Fibroblast of skin of right biceps (primary cell): ENCODE measurements around the gene FMO5.
"Not testable (repeated sequence)": the region's sequence is repeated elsewhere in the genome, so short reads cannot be mapped to it uniquely, and the experiment has no call there.

Experiments
- DNase-seq: peaks from one replicate; pipeline ENCODE4 v3.0.0-alpha.2; 2013

The FMO5 gene

DNA sequence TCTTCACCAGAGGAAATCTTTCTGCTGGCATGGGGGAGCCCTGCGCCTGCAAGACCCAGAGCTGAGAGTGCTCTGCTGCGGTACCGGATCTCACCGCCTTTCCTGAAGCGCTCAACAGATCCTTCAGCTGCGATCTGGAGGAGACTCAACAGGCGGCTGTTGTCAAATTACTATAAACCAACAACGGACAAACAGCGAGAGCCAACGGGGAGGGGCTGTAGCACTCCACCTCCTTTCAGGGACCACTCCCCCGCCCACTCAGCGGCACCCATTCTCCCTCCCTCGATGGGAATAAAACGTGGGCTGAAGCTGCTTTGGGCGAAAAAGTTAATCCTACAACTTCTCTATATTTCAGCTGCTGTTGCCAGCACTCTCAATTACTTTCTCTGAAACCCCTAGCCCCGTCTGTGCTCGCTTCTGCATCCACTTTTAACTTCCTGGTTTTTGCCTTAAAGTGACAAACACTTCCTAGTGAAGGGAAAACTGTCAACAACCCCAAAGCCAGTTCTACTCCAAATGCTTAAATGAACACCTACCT, at the start of gene FMO5:
TSS of gene FMO5 (minus strand) at position 147 of the 538 bp plus-strand sequence. CDS start 310 bp downstream, outside the sequence.
- DNase-seq, result peak; percentile 47

- peak; percentile 81 for DNase-seq
Observed at GRCh38 chr1:147273409-147274336, 48.5 kb upstream of the FMO5 start.

DNA sequence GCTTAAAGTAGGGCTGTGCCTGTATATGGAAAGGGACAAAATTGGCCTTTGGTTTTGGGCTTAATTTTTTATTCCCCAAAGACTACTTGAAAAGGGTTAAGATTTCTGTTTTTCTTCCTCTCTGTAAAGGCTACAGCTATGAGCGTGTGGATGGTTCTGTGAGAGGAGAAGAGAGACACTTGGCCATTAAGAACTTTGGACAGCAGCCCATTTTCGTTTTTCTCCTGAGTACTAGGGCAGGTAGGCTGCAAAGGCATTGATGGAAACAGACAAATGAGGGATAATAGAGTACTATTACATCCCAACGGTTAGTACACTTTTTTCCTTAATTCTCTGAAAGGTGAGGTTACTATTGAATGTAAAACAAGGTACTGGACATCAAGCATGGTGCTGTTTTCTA, 46.9 kb upstream of the FMO5 start:
- no peak for DNase-seq

- no peak for DNase-seq
Observed at GRCh38 chr1:147270721-147271120, 45.6 kb upstream of the FMO5 start.

DNA sequence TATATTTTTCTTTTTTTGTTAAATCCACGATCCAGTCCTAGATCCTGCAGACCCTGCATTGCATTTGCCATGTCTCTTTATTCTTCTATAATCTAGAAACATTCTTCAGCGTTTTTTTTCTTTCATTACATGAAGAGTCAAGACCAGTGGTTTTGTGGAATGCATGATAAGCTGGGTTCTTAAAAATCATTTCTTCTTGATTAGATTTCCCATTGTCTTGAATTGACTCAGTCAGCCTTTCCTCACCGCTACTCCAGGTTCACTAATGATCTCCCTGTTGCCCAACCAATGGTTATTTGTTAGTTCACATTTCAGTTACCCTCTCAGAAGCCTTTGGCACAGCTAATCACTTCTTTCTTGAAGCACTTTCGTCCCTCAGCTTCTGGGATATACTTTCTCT, 42.6 kb upstream of the FMO5 start:
- no peak for DNase-seq

DNA sequence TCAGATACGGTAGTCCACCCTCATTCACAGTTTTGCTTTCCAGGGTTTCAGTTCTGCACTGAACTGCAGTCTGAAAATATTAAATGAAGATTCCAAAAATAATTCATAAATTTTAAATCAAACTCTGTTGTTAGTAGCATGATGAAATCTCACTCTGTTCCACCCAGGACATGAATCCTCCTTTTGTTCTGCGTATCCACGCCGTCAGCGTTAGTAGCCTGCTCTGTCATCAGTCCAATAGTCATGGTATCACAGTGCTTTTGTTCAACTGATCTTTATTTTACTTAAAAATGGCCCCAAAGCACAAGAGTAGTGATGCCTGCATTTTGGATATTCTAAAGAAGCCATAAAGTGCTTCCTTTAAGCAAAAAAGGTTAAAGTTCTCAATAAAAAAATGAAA, 41.2 kb upstream of the FMO5 start:
- DNase-seq, result no peak

GRCh38 chr1:147264158-147264768, 39.1 kb upstream of the FMO5 start:
- DNase-seq, result peak; percentile 63

DNA sequence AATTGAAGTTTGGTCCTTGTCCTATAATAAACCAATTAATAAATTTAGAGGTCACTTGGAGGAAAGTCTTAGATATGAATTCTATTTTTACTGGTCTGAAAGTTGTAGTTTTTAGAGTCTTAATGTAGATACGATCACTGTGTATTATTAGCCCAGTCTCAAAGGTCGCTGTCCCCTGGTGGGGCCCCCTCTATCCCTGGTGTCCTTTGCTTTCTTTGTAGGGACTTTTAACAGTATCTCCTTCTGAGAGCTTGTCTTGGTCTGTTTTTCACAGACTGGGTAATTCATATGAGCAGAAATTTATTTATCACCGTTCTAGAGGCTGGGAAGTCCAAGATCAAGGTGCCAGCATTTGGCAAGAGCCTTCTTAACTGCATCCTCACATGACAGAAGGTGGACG, 35.8 kb upstream of the FMO5 start:
- DNase-seq, result no peak

DNA sequence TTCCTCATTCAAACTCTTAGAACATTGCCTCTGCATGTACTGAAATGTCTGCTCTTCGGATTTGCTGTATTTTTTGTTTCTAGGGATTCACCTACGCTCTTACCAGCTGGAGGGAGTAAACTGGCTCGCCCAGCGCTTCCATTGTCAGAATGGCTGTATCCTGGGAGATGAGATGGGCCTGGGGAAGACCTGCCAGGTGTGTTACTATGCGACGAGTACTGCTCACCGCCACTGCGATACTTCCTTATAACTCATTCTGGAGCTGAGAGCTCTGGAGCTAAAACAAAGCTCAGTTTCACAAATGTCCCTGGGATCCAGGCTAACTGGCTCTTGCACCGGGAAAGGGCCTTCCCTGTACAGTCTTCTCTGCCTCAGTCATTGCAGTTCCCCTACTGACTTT, 27.4 kb upstream of the FMO5 start:
- no peak for DNase-seq

- DNase-seq, result no peak
Observed at GRCh38 chr1:147247656-147248238, 22.6 kb upstream of the FMO5 start.

GRCh38 chr1:147246910-147247655, 21.9 kb upstream of the FMO5 start:
- DNase-seq, result no peak

DNA sequence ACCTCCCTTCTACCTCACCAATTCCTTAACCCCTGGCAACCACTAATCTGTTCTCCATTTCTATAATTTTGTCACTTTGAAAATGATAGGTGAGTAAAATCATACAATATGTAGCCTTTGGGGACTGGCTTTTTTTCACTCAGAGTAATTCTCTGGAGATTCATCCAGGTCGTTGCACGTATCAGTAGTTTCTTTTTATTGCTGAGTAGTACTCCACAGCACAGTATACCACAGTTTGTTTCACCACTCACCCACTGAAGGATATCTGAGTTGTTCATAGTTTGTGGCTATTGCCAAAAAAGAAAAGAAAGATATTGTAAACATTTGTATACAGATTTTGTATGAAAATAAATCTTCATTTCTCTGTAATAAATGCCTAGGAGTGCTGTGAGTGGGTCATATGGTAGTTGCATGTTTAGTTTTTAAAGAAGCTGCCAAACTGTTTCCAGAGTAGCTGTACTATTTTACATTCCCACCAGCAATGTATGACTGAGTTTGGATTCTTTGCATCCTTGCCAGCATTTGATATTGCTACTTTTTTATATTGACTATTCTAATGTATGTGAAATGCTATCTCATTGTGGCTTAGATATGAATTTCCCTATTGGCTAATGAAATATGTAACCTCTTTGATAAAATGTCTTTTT, 21.0 kb upstream of the FMO5 start:
- no peak for DNase-seq

- no peak for DNase-seq
Observed at GRCh38 chr1:147245586-147246021, 20.5 kb upstream of the FMO5 start.

DNA sequence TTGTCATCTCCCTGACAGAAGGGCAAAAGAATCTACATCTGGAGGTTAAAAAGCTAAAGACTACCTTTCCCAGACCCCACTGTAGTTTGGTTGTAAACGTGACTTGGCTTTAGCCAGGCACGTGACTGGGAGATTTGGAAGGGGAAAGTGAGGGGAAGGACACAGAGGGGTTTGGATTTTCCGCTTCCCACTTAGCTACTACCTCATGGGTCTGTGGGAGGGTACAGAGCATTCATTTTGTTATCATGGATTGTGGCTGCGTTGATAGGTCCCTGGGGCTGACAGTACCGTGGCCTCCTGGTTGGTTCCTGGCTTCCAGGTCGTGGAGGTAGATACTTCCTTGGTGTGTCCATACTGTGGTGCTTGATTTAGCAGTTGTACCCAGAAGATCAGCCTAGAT, 20.0 kb upstream of the FMO5 start:
- no peak for DNase-seq

- DNase-seq, result no peak
Observed at GRCh38 chr1:147243841-147244240, 18.7 kb upstream of the FMO5 start.

- no peak for DNase-seq
Observed at GRCh38 chr1:147243228-147243685, 18.1 kb upstream of the FMO5 start.

DNA sequence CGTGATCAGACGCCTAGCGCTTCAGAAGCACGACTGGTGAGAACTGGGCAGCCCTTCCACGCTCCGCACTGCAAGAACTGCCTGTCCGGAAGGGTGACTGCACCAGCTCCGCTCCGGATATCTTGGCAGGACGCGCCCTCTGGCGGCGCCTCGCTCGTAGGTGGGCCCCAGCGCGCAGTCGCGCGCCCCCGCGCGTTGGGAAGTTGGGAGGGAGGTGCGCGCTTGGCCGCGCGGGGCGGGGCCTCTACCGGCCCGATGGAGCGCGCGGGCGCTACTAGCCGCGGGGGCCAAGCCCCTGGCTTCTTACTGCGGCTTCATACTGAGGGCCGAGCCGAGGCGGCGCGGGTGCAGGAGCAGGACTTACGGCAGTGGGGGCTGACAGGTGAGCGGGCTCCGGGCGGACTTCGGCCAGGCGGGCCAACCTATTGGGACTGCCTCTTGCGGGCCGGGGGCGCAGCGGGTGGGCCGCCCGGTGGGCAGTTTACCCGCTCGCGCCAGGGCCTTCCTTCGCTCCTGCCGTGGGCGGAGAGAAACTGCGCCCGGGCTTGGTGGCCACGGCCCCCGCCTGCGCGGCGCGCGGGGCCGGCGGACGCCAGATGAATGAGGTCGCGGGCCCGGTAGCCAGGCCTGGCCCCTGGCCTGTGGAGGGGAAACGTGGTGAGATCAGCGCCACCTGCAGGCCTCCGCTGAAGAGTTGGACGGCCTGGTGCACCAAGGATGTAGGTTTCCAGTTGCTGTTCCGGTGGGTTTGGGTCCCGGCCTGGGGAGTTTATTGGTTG, 17.5 kb upstream of the FMO5 start, which contains the start of gene CHD1L:
TSS of gene CHD1L (plus strand) at position 236 of the 779 bp plus-strand sequence. CDS start at position 256, 20 bp downstream.
- DNase-seq, result peak; percentile 94

DNA sequence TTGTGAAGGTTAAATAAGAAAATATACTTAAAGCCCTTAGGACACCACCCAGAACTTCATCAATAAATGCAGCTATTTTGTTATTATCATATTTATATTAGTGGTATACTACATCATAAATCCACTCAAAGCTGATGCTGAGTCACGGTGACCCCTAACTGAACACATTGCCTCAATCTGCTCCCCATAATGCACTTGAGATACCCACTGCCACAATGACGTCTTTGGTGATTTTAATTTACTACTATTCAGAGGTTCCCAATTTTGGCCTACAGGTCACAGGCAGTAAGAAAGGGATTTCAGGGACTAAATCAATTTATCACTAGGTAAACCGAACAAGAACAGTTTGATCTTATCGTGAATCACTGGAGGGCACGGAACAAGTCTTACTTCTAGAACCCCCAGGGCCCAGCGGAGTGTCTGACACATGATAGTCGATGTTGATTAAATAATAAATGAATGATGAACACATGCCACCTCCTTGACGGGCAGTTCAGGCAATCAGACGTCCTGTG, 16.9 kb upstream of the FMO5 start:
- no peak for DNase-seq

- DNase-seq, result not testable (repeated sequence)
Observed at GRCh38 chr1:147240131-147240721, 15.1 kb upstream of the FMO5 start.
